HCT116 (cell line): ENCODE measurements around the gene CABLES1. TPM values are rescaled to one million over a fixed set of nuclear protein-coding genes. Genes with fewer than 3 reads are reported as not detected.

ENCODE experiments used
- ATAC-seq: fragments of 200-7000 bp; cut with Tn5 transposase; 2 replicates; pipeline ENCODE4 v1.9.1; 2020; ENCODE audit warnings: mild to moderate bottlenecking, moderate library complexity
- BruUV-seq: library from RNA; stranded (reverse); fragments of 400-500 nt; replicated peaks from 2 replicates; lab custom pipeline; 2021; lab: Mats Ljungman, UMichigan
- CTCF ChIA-PET: fragments of 300-600 bp; sonication (Branson Sonifier 250); formaldehyde crosslinking; loops from one replicate; lab custom pipeline; 2021; ENCODE audit warnings: antibody characterized with exemption; lab: Charles Lee
- POLR2A ChIA-PET: fragments of 300-600, 350-600 bp; sonication (Branson Sonifier 250); formaldehyde crosslinking; loops from one replicate; lab custom pipeline; 2021; ENCODE audit warnings: antibody characterized with exemption; lab: Charles Lee
- RAD21 ChIA-PET, 2 experiments: fragments of 300-600 bp; sonication (Branson Sonifier 250); formaldehyde crosslinking; loops; one replicate each; lab custom pipeline; 2023; ENCODE audit warnings: low total read pairs in 2 of 2; ENCODE audit not compliant: uncharacterized antibody in 2 of 2, unreplicated experiment in 2 of 2, low non-redundant PET in 1 of 2; lab: Charles Lee
- DNase-seq: peaks from one replicate; pipeline ENCODE4 v3.0.0-alpha.2; 2010; ENCODE audit warnings: low read depth, low spot score
- H2AFZ ChIP-seq: fragments of 200-600 bp; shearing (Covaris generic), sonication (generic); 2 replicates; pipeline ENCODE4 v1.6.1; 2017; ENCODE audit warnings: low read depth, mixed run types, mixed read lengths, antibody characterized with exemption, low read length; ENCODE audit not compliant: poor library complexity, severe bottlenecking
- H3K27ac ChIP-seq: 2 replicates; pipeline ENCODE4 v1.5.1; 2012; ENCODE audit warnings: low read depth, low read length
- H3K27me3 ChIP-seq: fragments of 200-600 bp; sonication (generic); 2 replicates; pipeline ENCODE4 v1.6.1; 2016; ENCODE audit warnings: mixed run types, low read length, mixed read lengths; ENCODE audit not compliant: insufficient read depth
- H3K36me3 ChIP-seq, 2 experiments: fragments of 200-500 bp in 1 of 2; fragments of 200-600 bp in 1 of 2; sonication (Bioruptor generic) in 1 of 2; sonication (generic) in 1 of 2; 2 replicates each; pipeline versions ENCODE4 v1.5.1 to v1.6.1; 2014 to 2016; ENCODE audit warnings: low read length in 2 of 2, inconsistent platforms in 1 of 2, mixed read lengths in 1 of 2, mixed run types in 1 of 2; ENCODE audit not compliant: insufficient read depth in 2 of 2, control insufficient read depth in 1 of 2
- H3K4me1 ChIP-seq, 2 experiments: fragments of 200-600 bp in 1 of 2; sonication (generic) in 1 of 2; 2 replicates each; pipeline versions ENCODE4 v1.5.1 to v1.6.1; 2012 to 2017; ENCODE audit warnings: low read length in 2 of 2, inconsistent platforms in 1 of 2, mild to moderate bottlenecking in 1 of 2, mixed read lengths in 1 of 2, mixed run types in 1 of 2, moderate library complexity in 1 of 2; ENCODE audit not compliant: insufficient read depth in 2 of 2, control insufficient read depth in 1 of 2
- H3K4me2 ChIP-seq: fragments of 200-600 bp; sonication (generic); 2 replicates; pipeline ENCODE4 v1.6.1; 2017; ENCODE audit warnings: mixed run types, low read length, mixed read lengths
- H3K4me3 ChIP-seq, 2 experiments: fragments of 200-600 bp in 1 of 2; sonication (generic) in 1 of 2; replicated peaks in 1 of 2; 2 replicates each; pipeline ENCODE4 v1.5.1; 2011 to 2016; ENCODE audit warnings: low read length in 2 of 2, control low read depth in 1 of 2, low read depth in 1 of 2, mild to moderate bottlenecking in 1 of 2, mixed read lengths in 1 of 2, mixed run types in 1 of 2
- H3K79me2 ChIP-seq: fragments of 200-600 bp; sonication (generic); 2 replicates; pipeline ENCODE4 v1.6.1; 2017; ENCODE audit warnings: mild to moderate bottlenecking, mixed run types, low read length, moderate library complexity, mixed read lengths; ENCODE audit not compliant: insufficient read depth
- H3K9ac ChIP-seq: fragments of 200-600 bp; sonication (generic); 2 replicates; pipeline ENCODE4 v1.6.1; 2016; ENCODE audit warnings: low read length, mixed read lengths
- H3K9me2 ChIP-seq: fragments of 200-600 bp; sonication (generic), shearing (Covaris generic); 2 replicates; pipeline ENCODE4 v1.6.1; 2017; ENCODE audit warnings: mixed run types, mild to moderate bottlenecking, moderate library complexity; ENCODE audit not compliant: insufficient read depth
- H3K9me3 ChIP-seq, 2 experiments: fragments of 200-500 bp in 1 of 2; fragments of 200-600 bp in 1 of 2; sonication (Bioruptor generic) in 1 of 2; sonication (generic) in 1 of 2; 2 replicates each; pipeline ENCODE4 v1.6.1; 2014 to 2017; ENCODE audit warnings: low read length in 2 of 2, mixed read lengths in 2 of 2, inconsistent platforms in 1 of 2, low read depth in 1 of 2, mild to moderate bottlenecking in 1 of 2, mixed run types in 1 of 2, moderate library complexity in 1 of 2; ENCODE audit not compliant: control insufficient read depth in 1 of 2, insufficient read depth in 1 of 2
- H4K20me1 ChIP-seq: fragments of 200-600 bp; sonication (generic), shearing (Covaris generic); 2 replicates; pipeline ENCODE4 v1.6.1; 2017; ENCODE audit warnings: mixed run types, mild to moderate bottlenecking, moderate library complexity; ENCODE audit not compliant: insufficient read depth
- CBX3 ChIP-seq: IDR thresholded peaks from 2 replicates; pipeline ENCODE4 v1.6.1; 2012; ENCODE audit warnings: low read depth
- CEBPB ChIP-seq: IDR thresholded peaks from 2 replicates; pipeline ENCODE4 v1.6.1; 2012; ENCODE audit warnings: low read depth
- EGR1 ChIP-seq: IDR thresholded peaks from 2 replicates; pipeline ENCODE4 v1.6.1; 2012; ENCODE audit warnings: low read depth
- ELF1 ChIP-seq: IDR thresholded peaks from 2 replicates; pipeline ENCODE4 v1.6.1; 2012; ENCODE audit warnings: low read depth, borderline replicate concordance
- EZH2phosphoT487 ChIP-seq: fragments of 200-600 bp; IDR thresholded peaks from 2 replicates; pipeline ENCODE4 v1.6.1; 2018; ENCODE audit warnings: antibody characterized with exemption, borderline replicate concordance
- JUND ChIP-seq: IDR thresholded peaks from 2 replicates; pipeline ENCODE4 v1.6.1; 2012
- POLR2A ChIP-seq: IDR thresholded peaks from 2 replicates; pipeline ENCODE4 v1.7.0; 2011; ENCODE audit warnings: borderline replicate concordance; ENCODE audit not compliant: insufficient read depth, insufficient read length; ENCODE audit errors: extremely low read depth
- TCF7L2 ChIP-seq: IDR thresholded peaks from 2 replicates; pipeline ENCODE4 v1.7.0; 2011; ENCODE audit warnings: borderline replicate concordance, inconsistent platforms; ENCODE audit not compliant: insufficient read depth, insufficient read length; ENCODE audit errors: extremely low read depth
- YY1 ChIP-seq: IDR thresholded peaks from 2 replicates; pipeline ENCODE4 v1.6.1; 2011; ENCODE audit warnings: low read length, low read depth, moderate library complexity, mild to moderate bottlenecking; ENCODE audit not compliant: insufficient replicate concordance; ENCODE audit errors: extremely low read depth
- intact Hi-C: fragments of 100-400 bp; cut with micrococcal nuclease; formaldehyde crosslinking; loops from 2 replicates; pipeline ENCODE4 v1.10.0; 2022
- total RNA-seq: library from RNA; stranded (reverse); gene quantifications from one replicate; pipeline ENCODE4 v1.2.1, GENCODE V29; 2021; ENCODE audit not compliant: unreplicated experiment
- TF ChIP-seq, protein P1 (sequence below), 3 experiments: fragments of 200-600 bp in 1 of 3; sonication (generic) in 1 of 3; IDR thresholded peaks in 2 of 3; conservative IDR thresholded peaks in 1 of 3; 2 replicates each; pipeline ENCODE4 v1.5.1; 2012 to 2017; ENCODE audit warnings: low read depth in 2 of 3, low read length in 2 of 3, antibody characterized with exemption in 1 of 3, borderline replicate concordance in 1 of 3, control low read depth in 1 of 3, mild to moderate bottlenecking in 1 of 3, mixed read lengths in 1 of 3, mixed run types in 1 of 3, moderate library complexity in 1 of 3; ENCODE audit not compliant: insufficient read depth in 1 of 3
- TF ChIP-seq, protein P2 (sequence below): IDR thresholded peaks from 2 replicates; pipeline ENCODE4 v1.6.1; 2012

CABLES1 gene
- total RNA-seq, 1 experiment from 2014 or later = 7.7 TPM

DNA sequence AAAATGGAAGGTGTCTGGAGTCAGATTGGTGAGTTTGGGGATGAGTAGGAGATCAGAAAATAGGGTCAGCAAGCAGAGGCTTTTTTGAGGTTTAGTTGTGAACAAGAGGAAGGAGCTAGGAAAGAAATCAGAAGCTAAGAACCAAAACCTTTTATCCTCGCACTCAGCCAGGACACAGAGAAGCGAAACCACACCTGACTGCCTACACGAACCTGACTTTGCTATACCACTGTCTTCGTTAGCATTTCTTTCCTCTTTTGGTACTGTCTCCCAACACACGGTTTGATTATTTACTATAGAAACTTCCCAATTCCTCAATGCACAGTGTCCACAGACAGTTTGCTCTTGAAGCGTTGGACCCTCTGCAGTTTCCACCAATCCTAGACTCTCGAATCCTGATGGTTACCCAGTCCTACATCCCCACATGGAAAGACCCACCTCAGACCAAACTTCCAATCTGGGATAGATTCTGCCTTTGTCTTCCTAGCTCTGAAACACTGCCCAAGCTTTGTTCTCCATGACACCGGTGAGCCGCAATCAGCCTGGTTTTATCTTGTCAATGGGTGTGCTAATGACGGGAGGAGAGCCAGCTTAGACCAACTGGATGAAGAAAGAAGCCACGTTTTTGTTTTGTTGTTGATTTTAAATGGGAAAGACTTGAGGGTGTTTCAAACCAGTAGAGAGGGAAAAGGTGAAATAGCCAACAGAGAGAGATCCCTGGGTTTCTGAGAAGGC lies 137.4 kb downstream of the CABLES1 start:
- POLR2A ChIA-PET = no interaction called here

DNA sequence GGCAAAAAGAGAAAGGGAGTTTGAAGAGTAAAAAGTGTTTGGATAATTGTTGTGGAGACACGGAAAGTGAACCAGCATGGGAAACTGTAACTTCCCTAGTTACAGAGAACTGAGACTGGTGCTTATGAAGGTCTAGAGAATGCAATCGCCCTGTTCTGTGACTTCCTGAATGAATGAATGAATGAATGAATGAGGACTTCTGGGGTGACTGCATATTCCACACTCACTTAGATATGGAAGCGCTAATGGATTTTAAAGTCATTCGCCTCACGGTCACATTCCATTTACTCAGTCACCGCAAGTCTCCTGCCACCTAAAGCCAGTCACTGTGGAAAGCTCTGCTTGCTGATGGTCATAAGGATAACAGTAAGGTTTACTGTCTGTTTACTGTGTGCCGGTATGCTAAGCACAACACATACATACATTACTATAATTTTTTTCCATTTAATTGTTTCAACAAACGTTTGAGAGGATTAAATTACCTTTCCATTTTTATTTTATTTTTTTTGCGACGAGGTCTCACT lies 138.2 kb downstream of the CABLES1 start:
- Histone ChIP-seq H4K20me1 (no peaks in the 10 kb centered on the region), H2AFZ (no peak overlapping the region), H3K79me2 (no peaks in the 10 kb centered on the region), H3K9me2 (no peaks in the 10 kb centered on the region), H3K4me3 (no peak overlapping the region), H3K4me2 (no peak overlapping the region), H3K27me3 (no peaks in the 10 kb centered on the region), H3K27ac (no peak overlapping the region), H3K4me1 (no peaks in the 10 kb centered on the region), H3K9me3 (peaks cover 3 to 9% of the 10 kb centered on the region in 2 experiments; a peak in 2 of 4 replicates), H3K9ac (no peak overlapping the region), H3K36me3 (no peaks in the 10 kb centered on the region)
- no TSS peak for BruUV-seq
- CTCF ChIA-PET = no interaction called here
- intact Hi-C loops = no loop called here
- RAD21 ChIA-PET = no interaction called here
- POLR2A ChIA-PET = no interaction called here
- TF ChIP-seq, protein P1, sequence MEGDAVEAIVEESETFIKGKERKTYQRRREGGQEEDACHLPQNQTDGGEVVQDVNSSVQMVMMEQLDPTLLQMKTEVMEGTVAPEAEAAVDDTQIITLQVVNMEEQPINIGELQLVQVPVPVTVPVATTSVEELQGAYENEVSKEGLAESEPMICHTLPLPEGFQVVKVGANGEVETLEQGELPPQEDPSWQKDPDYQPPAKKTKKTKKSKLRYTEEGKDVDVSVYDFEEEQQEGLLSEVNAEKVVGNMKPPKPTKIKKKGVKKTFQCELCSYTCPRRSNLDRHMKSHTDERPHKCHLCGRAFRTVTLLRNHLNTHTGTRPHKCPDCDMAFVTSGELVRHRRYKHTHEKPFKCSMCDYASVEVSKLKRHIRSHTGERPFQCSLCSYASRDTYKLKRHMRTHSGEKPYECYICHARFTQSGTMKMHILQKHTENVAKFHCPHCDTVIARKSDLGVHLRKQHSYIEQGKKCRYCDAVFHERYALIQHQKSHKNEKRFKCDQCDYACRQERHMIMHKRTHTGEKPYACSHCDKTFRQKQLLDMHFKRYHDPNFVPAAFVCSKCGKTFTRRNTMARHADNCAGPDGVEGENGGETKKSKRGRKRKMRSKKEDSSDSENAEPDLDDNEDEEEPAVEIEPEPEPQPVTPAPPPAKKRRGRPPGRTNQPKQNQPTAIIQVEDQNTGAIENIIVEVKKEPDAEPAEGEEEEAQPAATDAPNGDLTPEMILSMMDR (IDR thresholded peaks at IDR 0.05 in 2 of 3, conservative IDR thresholded peaks at IDR 0.05 in 1 of 3; ENCODE audit: borderline replicate concordance in 1 of 3, insufficient read depth in 1 of 3, low read depth in 2 of 3, low read length in 2 of 3) = no peak
- TF ChIP-seq CBX3 = no peak
- TF ChIP-seq YY1 = no peak
- no peak for TF ChIP-seq CEBPB
- no peak for TF ChIP-seq EGR1
- no peak for TF ChIP-seq TCF7L2
- TF ChIP-seq, protein P2, sequence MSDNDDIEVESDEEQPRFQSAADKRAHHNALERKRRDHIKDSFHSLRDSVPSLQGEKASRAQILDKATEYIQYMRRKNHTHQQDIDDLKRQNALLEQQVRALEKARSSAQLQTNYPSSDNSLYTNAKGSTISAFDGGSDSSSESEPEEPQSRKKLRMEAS = no peak
- no peak for TF ChIP-seq POLR2A
- DNase-seq (no peak), ATAC-seq (no peak)

More for the DNA sequence above, 137.4 kb downstream of the CABLES1 start:
- Histone ChIP-seq H3K27ac (no peak overlapping the region), H3K27me3 (no peaks in the 10 kb centered on the region), H3K4me2 (no peak overlapping the region), H3K9me2 (no peaks in the 10 kb centered on the region), H3K4me3 (no peak overlapping the region), H3K79me2 (no peaks in the 10 kb centered on the region), H2AFZ (no peak overlapping the region), H3K36me3 (no peaks in the 10 kb centered on the region), H3K9me3 (peaks cover 3 to 5% of the 10 kb centered on the region in 2 experiments; a peak in 2 of 4 replicates), H3K4me1 (no peaks in the 10 kb centered on the region), H4K20me1 (no peaks in the 10 kb centered on the region), H3K9ac (no peak overlapping the region)
- RAD21 ChIA-PET = no interaction called here
- intact Hi-C loops = no loop called here
- CTCF ChIA-PET = no interaction called here
- no peak for TF ChIP-seq ELF1
- TF ChIP-seq JUND = no peak
- TF ChIP-seq EGR1 = no peak
- TF ChIP-seq EZH2phosphoT487 = no peak
- DNase-seq (no peak), ATAC-seq (no peak)
- no TSS peak for BruUV-seq
